OCI-LY1 (cell line): ENCODE results near the gene KCNN3.

ENCODE experiments used
- CTCF ChIP-seq: fragments of 200-600 bp; sonication (generic), shearing (Covaris generic); IDR thresholded peaks from 2 replicates; pipeline ENCODE4 v1.5.1; 2017; ENCODE audit warnings: mild to moderate bottlenecking, antibody characterized with exemption, low read length, moderate library complexity, mixed read lengths
- EZH2 ChIP-seq: fragments of 200-600 bp; sonication (generic), shearing (Covaris generic); IDR thresholded peaks from 2 replicates; pipeline ENCODE4 v1.8.0; 2017; ENCODE audit warnings: borderline replicate concordance, mixed run types, mild to moderate bottlenecking, antibody characterized with exemption, low read length, moderate library complexity, mixed read lengths

- no peak for TF ChIP-seq CTCF
- TF ChIP-seq EZH2 = no peak
These were observed 548 bp downstream of the KCNN3 start for GRCh38 chr1:154869351-154870114.
